Measurements from ENCODE around the gene CALHM3.

Gene CALHM3

DNA sequence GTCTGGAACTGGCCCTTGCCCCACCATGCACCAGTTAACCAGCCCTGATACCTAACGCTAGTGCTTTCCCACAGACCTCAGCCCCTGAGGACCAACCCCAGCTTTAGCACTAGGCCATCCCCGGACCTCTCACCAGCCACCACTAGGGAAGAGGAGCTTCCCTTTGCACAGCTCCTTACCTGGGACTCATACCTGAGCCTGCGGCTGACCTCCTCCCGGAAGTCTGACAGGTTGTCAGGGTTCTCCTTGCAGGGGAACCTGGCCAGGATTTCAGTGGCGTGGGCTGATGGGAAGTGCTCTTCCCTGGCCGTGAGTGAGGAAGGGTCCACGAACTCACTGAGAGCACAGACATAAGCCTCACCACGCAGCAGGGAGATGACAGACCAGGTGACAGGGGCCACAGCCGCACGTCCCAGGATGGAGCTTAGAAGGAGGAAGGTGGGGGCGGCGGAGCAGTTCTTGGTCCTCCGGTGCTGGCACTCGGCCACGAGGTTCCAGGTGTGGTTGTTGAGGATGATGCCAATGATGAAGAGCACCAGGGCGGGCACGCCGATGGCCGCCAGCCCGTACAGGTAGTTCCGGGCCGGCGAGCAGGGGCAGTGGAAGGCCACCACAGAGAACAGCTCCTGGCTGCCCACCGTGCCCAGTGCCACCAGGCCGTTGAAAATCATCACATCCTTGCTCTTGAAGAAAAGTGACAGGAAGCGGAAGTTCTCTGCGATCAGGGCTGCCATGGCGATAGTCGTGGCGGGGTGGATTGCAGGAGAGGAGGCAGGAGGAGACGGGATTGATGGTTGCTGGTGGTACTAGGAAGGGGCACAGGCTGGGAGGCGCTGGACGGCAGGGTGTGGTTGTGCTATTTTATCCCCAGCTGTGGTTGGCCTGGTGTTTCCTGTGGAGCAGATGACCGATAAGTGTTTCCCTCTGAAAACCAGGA is 29.6 kb downstream of the CALHM3 start:
- no peak for DNase-seq

GRCh38 chr10:103448746-103449145 is 30.3 kb downstream of the CALHM3 start:
- no peak for DNase-seq

DNA sequence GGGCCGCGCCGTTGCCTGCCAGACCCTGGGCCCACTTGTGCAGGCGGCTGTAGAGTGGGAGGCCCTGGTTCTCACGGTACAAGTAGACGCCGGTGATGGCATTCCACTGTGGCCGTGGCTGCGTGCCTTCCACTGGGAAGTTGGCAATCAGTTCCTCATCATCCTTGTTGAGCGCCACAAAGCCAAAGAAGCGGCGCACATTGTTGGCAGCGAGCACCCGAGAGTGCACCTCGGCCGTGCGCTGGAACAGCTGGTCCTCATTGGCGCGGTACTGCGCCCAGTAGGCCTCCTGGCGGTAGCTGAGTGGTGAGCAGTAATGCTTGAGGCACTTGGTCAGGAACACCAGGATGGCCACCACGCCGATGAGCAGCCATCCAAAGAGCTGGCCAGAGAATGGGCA is 31.9 kb downstream of the CALHM3 start:
- no peak for DNase-seq

- no peak for DNase-seq
Observed at GRCh38 chr10:103445767-103446567, 33.1 kb downstream of the CALHM3 start.

DNA sequence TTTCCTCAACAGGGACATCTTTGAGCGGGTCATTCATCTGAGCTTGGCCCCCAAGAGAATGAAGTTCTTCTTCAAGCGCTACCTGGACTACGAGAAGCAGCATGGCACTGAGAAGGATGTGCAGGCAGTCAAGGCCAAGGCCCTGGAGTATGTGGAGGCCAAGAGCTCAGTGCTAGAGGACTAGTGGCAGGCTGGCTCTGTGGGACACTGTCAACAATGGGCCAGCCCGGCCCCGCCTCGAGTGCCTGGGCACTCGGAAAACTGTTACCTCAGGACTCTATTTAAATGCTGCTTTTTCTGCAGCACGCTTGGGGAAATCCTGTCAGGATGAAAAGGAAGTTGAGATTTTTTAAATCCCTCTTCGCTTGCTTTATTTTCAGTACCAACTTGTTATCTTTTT is 33.7 kb downstream of the CALHM3 start:
- no peak for DNase-seq

- DNase-seq, result no peak
Observed at GRCh38 chr10:103444478-103444877, 34.6 kb downstream of the CALHM3 start.

DNA sequence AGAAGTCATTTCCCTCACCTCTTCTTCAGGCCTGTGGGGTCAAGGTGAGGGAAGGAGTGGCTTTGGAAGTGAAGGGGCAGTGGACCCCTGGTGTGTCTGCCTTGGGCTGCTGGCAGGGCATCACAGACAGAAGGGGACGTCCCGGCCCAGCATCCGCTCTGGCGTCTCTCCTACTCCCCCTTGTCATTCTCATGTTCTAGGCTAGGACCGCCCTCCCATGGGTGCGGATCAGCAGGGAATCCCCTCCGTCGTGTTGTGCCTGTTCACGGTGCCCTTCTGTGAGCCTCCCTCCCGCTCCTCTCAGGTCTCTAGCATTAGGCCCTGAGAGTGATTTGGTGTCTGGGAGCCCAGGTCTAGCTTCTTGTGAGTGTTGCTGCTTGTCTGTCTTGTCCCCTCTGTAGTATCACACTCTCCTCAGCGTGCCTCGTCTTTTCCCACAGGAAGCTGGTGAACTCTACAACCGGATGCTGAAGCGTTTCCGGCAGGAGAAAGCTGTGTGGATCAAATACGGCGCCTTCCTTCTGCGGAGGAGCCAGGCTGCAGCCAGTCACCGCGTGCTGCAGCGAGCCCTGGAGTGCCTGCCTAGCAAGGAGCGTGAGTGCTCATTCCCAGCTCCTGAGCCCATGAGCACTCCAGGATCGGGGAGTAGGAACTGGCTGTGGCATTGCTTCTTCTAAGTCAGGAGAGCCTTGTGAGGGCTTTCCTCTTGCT is 35.4 kb downstream of the CALHM3 start:
- no peak for DNase-seq

DNA sequence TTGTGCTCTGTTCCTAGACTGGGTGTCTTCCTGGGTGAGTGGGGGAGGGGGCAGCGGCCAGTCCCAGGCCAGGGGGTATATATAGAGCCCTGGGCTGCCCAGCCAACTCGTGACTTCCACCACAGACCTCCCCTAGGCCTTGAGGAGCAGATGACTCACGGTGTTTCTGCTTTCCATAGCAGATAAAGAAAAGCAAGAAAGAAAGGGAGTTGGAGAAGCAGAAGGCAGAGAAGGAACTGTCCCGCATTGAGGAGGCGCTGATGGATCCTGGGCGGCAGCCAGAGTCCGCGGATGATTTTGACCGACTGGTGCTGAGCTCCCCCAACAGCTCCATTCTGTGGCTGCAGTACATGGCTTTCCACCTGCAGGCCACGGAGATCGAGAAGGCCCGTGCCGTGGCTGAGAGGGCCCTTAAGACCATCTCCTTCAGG is 37.0 kb downstream of the CALHM3 start:
- no peak for DNase-seq

DNA sequence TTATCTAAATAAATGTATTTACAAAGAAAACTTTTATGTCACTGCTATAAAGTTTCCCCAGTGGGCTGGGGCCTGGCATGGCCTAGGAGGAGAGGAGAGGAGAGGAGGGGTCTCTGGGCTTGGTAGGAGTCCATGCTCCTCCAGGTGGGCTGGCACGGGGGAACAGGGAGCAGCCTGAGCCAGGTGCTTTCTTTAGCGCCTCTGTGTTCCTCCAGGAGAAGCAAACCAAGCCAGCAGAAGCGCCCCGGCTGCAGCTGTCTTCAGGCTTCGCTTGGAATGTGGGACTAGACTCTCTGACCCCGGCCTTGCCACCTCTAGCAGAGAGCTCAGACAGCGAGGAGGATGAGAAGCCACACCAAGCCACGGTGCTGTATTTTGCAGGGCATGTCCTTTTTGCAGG is 37.4 kb downstream of the CALHM3 start:
- no peak for DNase-seq

GRCh38 chr10:103441206-103441605 is 37.8 kb downstream of the CALHM3 start:
- no peak for DNase-seq

GRCh38 chr10:103440416-103440815 is 38.6 kb downstream of the CALHM3 start:
- DNase-seq, result no peak

DNA sequence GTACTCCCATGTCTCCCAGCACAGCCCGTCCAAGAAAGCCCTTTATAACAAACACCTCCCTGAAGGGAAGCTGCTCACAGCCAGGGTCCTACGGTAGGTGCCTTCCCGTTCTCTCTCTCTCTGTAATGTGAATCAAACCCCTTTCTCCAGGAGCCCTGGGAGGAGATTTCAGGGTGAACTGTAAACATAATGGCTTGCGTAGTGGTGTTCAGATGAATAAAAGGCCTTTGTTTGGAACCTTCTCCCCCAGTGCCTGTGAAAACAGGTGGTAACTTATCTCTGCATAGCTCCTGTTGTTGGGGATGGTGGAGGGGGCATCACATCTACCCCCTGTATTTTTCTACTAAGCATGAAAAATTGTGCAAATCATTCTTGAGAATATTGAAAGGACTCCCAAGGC is 39.3 kb downstream of the CALHM3 start:
- no peak for DNase-seq

DNA sequence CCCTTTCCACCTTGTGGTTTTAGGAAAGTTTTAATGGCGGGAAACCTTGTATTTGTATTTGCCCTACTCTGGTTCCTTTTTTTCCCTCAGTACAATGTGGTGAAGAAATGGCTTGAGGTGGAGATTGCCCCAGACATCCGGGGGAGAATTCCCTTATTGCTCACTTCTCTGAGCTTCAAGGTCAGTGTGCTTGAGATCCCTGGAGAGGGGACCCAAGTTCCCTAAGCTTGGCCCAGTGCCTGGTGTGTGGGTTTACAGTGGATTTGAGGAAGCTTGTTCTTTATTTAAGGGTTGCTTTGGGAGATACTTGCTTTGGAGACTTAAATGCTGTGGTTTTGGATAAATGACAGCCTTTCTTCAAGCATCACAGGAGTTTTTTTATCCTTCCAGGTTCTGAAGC is 45.2 kb downstream of the CALHM3 start:
- no peak for DNase-seq

- no peak for DNase-seq
Observed at GRCh38 chr10:103431902-103432301, 47.1 kb downstream of the CALHM3 start.

DNA sequence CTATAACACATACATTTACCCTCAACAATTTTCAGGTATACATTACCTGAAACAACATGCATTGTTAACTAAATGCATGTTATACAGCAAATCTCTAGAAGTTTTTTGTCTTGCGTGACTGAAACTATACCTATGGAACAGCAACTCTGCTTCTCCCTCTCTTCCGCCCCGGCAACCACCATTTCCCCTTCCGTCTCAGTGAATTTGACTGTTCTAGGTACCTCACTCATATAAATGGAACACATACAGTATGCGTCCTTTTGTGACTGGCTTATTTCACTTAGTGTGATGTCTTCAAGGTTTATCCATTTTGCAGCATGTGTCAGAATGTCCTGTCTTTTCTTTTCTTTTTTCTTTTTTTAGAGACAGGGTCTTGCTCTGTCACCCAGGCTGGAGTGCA is 49.4 kb downstream of the CALHM3 start:
- DNase-seq, result no peak

GRCh38 chr10:103428989-103429643 is 49.9 kb downstream of the CALHM3 start:
- no peak for DNase-seq

GRCh38 chr10:103427866-103428265 is 51.2 kb downstream of the CALHM3 start:
- DNase-seq, result no peak

- DNase-seq, result no peak
Observed at GRCh38 chr10:103423748-103424147, 55.3 kb downstream of the CALHM3 start.
